Thyroid gland (tissue), 4 donors: ENCODE results near the gene SHF. TPM values are rescaled to one million over a fixed set of nuclear protein-coding genes. Genes with fewer than 3 reads are reported as not detected.

Experiments used
- DNase-seq, 2 donors: peaks; one replicate each; pipeline ENCODE4 v3.0.0-alpha.2; 2019
- H3K27ac ChIP-seq, 3 donors: fragments of 200-600 bp; sonication (generic); 1 replicate in 2 of 3; 2 replicates in 1 of 3; pipeline ENCODE4 v1.5.1; 2016 to 2019; ENCODE audit warnings: mild to moderate bottlenecking in 1 of 3, moderate library complexity in 1 of 3
- H3K27me3 ChIP-seq: fragments of 200-600 bp; sonication (generic); one replicate; pipeline ENCODE4 v1.5.1; 2019
- H3K36me3 ChIP-seq, 2 donors: fragments of 200-600 bp; sonication (generic); one replicate each; pipeline ENCODE4 v1.5.1; 2016 to 2019
- H3K4me1 ChIP-seq, 2 donors: fragments of 200-600 bp; sonication (generic); one replicate each; pipeline ENCODE4 v1.5.1; 2017 to 2019
- H3K4me3 ChIP-seq, 3 donors: fragments of 200-600 bp; sonication (generic); replicated peaks in 1 of 3; 1 replicate in 2 of 3; 2 replicates in 1 of 3; pipeline ENCODE4 v1.5.1; 2016; ENCODE audit warnings: mild to moderate bottlenecking in 1 of 3
- H3K9me3 ChIP-seq: fragments of 200-600 bp; sonication (generic); one replicate; pipeline ENCODE4 v1.5.1; 2017
- CTCF ChIP-seq, 6 experiments: fragments of 200-600 bp in 3 of 6; fragments of 450-650 bp in 3 of 6; sonication (generic) in 3 of 6; IDR thresholded peaks; one replicate each; pipeline ENCODE4 v1.5.1; 2016 to 2019; ENCODE audit warnings: antibody characterized with exemption in 6 of 6, mild to moderate bottlenecking in 2 of 6, inconsistent platforms in 1 of 6, moderate library complexity in 1 of 6
- POLR2A ChIP-seq, 2 donors: fragments of 450-650 bp; IDR thresholded peaks; one replicate each; pipeline ENCODE4 v1.6.1; 2017; ENCODE audit warnings: antibody characterized with exemption in 2 of 2, mild to moderate bottlenecking in 2 of 2, moderate library complexity in 1 of 2
- WGBS, 2 donors: methylation state at CpG; one replicate each; pipeline ENCODE4 v1.1.5; 2017; 5-methylcytosine and 5-hydroxymethylcytosine counted together
- intact Hi-C: fragments of 100-400 bp; cut with DNase I; formaldehyde crosslinking; loops from one replicate; pipeline ENCODE4 v1.15.1; 2023
- total RNA-seq, 4 donors: library from RNA; depleted of rRNA; stranded (reverse); fragments of >200 nt; gene quantifications; one replicate each; pipeline ENCODE4 v1.2.3, GENCODE V29; 2016

Gene SHF
- total RNA-seq, 4 donors from 2014 or later = 8.0 to 15.9 (median 8.7) TPM

DNA sequence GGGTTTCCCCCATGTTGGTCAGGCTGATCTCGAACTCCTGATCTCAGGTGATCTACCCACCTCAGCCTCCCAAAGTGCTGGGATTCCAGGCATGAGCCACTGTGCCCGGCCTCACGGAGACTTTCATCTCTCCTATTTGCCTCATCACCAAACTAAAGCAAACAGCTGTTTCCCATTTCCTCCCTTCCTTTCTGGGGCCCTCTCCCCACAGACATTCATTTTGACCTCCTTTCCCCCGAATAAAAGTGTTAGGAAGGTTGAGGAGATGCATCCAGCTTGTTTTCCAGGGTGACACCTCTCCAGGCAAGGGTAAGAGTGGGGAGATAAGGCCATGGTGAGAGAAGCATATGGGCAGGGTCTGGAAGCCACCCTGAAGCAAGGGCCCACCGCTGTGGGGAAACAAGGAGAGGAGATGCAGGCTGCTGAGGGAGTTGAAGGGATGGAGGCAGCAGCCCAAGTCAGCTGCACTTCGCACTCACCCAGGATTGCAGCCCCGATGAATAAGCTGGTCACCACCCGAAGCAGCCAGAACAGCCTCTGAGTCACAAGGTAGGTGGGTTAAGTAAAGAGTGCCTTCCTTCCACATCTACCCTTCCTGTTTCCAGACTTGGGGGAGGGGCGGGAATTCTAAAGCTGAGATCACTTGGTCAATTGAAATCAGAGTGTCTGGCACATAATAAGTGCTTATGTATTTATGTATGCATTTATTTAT is 65.9 kb downstream of the SHF start:
- WGBS, 2 donors = 74 to 80% methylated on average over 9 of the region's 9 CpGs
- Histone ChIP-seq H3K4me1 (peaks cover 37 to 51% of the 10 kb centered on the region in 2 donors), H3K27ac (peak overlapping the region; percentile 82 to 97 (median 94)), H3K36me3 (no peaks in the 10 kb centered on the region), H3K27me3 (no peaks in the 10 kb centered on the region), H3K9me3 (no peaks in the 10 kb centered on the region), H3K4me3 (no peak overlapping the region)
- TF ChIP-seq CTCF (IDR thresholded peaks at IDR 0.05) (no peak), POLR2A (IDR thresholded peaks at IDR 0.05) (no peak)
- peak; percentile 29 to 34 for DNase-seq
- intact Hi-C loops = no loop called here

DNA sequence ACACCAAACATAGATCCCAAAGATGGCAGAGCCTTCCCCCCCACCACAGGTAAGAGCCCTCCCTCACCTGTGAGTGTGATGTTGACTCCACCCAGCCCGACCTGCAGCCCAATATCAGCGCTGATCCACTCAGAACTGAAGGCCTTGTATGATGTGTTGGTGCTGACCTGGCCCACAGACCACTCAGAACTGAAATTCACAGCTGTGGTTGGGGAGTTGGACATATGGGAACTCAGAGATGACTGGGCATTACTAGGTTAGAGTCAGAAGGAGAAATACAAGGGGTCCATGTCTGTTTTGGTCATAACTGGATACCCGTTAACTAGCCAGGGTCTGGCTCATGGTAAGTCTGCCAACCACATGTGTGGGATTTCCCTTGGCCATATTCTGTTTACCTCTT is 66.7 kb downstream of the SHF start:
- 97 to 99% methylated on average over 3 of the region's 3 CpGs for WGBS, 2 donors
- no peaks in the 10 kb centered on the region for H3K27me3 ChIP-seq
- H3K36me3 ChIP-seq = no peaks in the 10 kb centered on the region
- peaks cover 41 to 57% of the 10 kb centered on the region in 2 donors for H3K4me1 ChIP-seq
- intact Hi-C loops = no loop called here
- no peak for TF ChIP-seq POLR2A (IDR thresholded peaks at IDR 0.05)
- no peak overlapping the region for H3K4me3 ChIP-seq
- H3K27ac ChIP-seq = peak overlapping the region in 2 of 3 donors; percentile 82 to 97
- no peaks in the 10 kb centered on the region for H3K9me3 ChIP-seq
- no peak for DNase-seq

DNA sequence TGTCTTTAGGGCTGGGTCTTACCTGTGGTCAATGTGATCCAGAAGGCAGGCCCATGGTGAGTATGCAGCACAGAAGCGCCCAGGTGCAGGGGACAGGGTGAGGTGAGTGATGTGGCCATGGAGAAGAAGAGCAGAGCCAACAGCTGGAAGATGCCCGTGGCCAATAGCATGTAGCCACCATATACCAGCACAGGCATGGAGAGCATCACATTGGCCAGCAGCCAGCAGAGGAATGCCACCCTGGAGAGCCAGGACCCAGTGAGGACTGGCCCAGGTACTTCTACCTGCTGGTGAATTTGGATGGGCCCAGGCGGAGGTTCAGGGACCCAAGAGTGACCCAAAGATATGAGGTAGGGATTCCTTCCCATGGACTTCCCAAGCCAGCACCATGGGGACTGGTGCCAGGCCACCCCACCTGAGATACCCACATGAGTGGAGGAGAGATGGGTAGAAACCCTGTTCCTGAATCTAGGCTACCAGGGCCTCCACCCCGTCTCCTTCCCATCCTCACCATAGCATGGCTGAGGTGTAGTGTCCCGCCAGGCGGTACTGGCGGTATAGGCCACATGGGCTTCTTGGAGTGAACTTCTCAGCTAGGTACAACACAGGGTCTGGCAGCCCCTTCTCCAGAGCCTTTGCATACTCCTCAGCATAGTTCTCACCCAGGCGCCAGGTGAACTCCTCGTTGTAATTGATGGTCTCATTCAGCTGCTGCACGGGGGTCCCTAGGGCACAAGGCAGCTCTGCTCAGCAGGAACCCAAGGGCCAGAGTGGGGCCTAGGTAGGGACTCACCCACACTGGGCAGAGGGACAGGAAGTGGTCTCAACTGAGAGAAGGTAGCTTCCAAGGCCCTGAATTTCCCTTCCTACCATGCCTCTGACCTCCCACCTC is 67.4 kb downstream of the SHF start:
- no peak overlapping the region for H3K4me3 ChIP-seq
- H3K4me1 ChIP-seq = peaks cover 47 to 59% of the 10 kb centered on the region in 2 donors
- peak overlapping the region in 2 of 3 donors; percentile 24 to 97 for H3K27ac ChIP-seq
- DNase-seq = peak; percentile 30
- no peaks in the 10 kb centered on the region for H3K27me3 ChIP-seq
- no peaks in the 10 kb centered on the region for H3K9me3 ChIP-seq
- TF ChIP-seq CTCF (IDR thresholded peaks at IDR 0.05) (no peak), POLR2A (IDR thresholded peaks at IDR 0.05) (no peak)
- intact Hi-C loops = no loop called here
- 87 to 91% methylated on average over 5 of the region's 10 CpGs for WGBS, 2 donors
- no peaks in the 10 kb centered on the region for H3K36me3 ChIP-seq

DNA sequence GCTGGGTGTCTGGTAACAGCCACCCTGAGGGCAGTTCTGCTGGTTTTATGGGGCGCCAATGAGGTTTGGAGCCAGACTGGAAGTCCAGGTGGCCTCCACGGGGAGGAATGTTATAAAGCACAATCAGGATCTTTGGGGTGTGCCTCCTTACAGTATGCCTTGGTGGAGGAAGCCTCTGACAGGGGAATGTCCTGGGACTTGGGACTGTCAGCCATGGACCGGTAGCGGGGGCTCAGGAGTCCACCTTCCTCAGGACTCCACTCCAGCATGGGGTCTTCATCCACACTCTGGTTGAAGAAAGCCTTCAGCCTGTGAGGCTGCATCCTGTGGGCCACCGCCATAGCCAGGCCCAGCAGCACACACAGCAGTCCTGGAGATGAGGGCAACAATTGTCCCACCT is 68.8 kb downstream of the SHF start:
- no peaks in the 10 kb centered on the region for H3K27me3 ChIP-seq
- no peak overlapping the region for H3K4me3 ChIP-seq
- peak overlapping the region in 1 of 3 donors; percentile 19 for H3K27ac ChIP-seq
- DNase-seq = no peak
- TF ChIP-seq CTCF (IDR thresholded peaks at IDR 0.05) (no peak), POLR2A (IDR thresholded peaks at IDR 0.05) (no peak)
- H3K36me3 ChIP-seq = no peaks in the 10 kb centered on the region
- intact Hi-C loops = loop anchor here (10.0 kb wide), 1 partner anchor 84 kb away; no protein-coding TSS in a partner anchor
- H3K9me3 ChIP-seq = no peaks in the 10 kb centered on the region
- peaks cover 39 to 56% of the 10 kb centered on the region in 2 donors for H3K4me1 ChIP-seq
- 91 to 93% methylated on average over 5 of the region's 5 CpGs for WGBS, 2 donors

DNA sequence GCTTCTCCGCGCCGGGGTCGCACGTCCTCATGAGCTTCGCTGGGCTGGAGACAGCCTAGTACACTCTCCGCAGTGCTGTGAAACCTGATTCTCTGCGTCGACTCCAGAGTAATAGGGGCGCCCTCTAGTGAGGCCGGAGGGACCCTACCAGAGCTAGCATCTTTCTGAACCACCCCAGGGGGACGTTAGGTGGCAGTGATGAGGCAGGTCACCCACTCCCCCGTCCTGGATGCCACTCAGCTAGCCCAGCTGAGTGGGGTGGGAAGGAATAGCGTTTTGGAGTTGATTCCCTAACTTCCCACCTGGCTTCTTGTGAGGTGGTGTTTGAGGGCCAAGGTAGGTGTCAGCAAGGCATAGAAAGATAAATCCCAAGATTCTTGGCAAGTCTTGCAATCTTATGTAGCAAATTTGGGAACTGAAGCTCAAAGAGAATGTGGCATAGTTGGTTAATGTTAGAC is 69.6 kb downstream of the SHF start:
- Histone ChIP-seq H3K4me1 (peaks cover 33 to 50% of the 10 kb centered on the region in 2 donors), H3K36me3 (no peaks in the 10 kb centered on the region), H3K27ac (peak overlapping the region in 2 of 3 donors; percentile 8 to 61), H3K27me3 (no peaks in the 10 kb centered on the region), H3K4me3 (no peak overlapping the region), H3K9me3 (no peaks in the 10 kb centered on the region)
- TF ChIP-seq CTCF (IDR thresholded peaks at IDR 0.05) (peak; percentile 92 to 100 (median 99)), POLR2A (IDR thresholded peaks at IDR 0.05) (no peak)
- intact Hi-C loops = loop anchor here (10.0 kb wide), 1 partner anchor 83 kb away; no protein-coding TSS in a partner anchor
- DNase-seq = peak; percentile 94 to 95
- WGBS, 2 donors = 1 to 4% methylated on average over 14 of the region's 14 CpGs
